Measurements from ENCODE around the gene HSP90AB1.

HSP90AB1 gene

DNA sequence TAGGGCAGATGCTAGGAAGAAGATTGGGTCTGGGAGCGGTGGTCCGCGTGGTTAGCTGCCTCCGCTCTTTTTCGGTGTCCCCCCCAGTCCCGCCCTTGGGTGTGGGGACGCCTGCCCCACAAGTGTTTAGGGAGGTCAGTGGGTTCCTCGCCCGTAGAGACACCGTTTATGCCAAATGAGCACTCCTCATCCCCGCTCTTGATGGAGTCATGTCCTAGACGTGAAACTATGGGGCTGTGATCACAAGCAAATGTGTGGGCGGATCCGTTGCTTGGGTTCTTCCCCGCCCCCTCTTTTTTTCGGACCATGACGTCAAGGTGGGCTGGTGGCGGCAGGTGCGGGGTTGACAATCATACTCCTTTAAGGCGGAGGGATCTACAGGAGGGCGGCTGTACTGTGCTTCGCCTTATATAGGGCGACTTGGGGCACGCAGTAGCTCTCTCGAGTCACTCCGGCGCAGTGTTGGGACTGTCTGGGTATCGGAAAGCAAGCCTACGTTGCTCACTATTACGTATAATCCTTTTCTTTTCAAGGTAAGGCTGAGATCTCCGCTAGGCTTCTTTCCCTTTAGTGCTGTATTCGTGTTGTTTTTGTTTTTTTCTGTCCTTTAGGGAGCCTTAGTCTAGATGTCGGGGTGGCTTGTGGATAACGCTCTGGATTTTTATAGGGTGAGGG, at the start of gene HSP90AB1:
TSS of gene HSP90AB1 (plus strand) at position 439 of the 675 bp plus-strand sequence. CDS start 1,529 bp downstream, outside the sequence.
- peak; percentile 90 for DNase-seq (ENCODE audit: low spot score)

DNA sequence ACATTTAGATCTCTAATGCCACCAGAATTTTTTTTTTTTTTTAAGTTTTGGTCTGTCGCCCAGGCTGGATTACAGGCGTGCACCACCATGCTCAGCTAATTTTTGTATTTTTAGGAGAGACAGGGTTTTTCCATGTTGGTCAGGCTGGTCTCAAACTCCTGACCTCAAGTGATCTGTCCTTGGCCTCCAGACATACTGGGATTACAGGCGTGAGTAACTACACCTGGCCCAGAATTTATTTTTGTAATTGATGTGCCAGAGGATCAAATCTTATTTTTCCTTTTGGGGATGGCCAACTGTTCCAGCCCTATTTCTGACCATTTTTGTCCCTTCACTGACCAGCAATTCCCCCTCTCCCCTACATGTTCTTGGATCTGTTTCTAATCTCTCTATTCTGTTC, 48.2 kb upstream of the HSP90AB1 start:
- DNase-seq (ENCODE audit: low spot score), result no peak

DNA sequence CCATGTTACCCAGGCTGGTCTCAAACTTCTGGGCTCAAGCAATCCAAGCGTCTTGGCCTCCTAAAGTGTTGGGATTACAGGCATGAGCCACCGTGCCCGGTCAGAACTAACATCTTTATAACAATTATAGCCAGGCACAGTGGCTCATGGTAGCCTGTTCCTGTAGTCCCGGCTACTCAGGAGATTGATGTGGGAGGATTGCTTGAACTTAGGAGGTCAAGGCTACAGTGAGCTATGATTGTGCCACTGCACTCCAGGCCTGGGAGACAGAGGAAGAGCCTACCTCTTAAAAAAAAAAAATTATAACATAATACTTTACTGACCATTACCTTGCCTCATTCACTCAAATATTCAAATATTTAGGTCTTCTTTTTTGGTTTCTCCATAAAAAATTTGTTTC, 47.0 kb upstream of the HSP90AB1 start:
- DNase-seq (ENCODE audit: low spot score), result no peak

DNA sequence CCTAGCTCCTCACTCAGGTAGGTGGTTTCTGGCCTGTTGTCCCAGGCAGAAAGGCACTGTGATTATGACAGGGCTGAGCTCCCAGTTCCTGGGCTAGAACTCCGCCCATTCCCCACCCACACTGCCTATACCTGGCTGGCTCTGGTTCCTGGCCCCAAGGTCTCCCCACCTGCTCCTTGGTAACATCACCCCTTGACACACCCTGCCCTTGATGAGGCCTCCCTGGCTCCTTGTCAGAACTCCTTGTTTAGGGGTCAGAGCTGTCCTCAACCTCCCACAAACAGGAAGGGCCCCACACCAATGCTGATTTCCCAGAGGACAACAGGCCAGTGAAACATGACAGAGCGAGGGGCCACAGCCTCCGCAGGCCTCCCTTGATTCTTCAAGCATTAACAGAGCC, 45.7 kb upstream of the HSP90AB1 start:
- DNase-seq (ENCODE audit: low spot score), result no peak

DNA sequence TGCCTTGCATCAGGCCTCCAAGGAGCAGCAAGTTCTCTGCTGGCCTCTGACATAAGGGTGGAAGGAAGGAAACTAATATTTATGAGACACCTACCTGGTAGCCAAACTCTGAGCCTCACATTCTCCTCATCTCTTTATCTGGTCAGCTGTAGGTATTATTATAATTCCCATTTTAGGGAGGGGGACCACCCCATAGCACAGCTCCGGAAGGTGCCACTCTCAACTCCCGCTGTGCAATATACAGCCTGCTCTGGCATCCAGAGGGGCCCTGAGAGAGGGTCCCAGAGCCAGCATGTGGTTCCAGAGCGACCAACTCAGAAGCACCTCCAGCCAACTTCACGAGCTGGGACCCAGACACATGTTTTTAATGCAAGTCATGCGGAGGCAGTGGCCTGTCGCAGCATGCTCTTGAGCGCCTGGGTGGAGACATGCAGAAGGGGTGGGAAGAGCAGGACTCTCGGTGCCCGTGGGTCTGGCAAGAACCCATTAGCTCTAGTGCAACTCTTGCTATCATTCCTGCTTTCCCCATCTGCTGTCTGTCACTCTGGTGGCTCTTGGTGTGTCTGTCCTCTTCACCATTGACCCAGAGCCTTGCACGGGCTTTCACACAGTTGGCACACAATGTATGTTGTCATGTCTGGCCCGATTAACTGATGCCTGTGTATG, 45.1 kb upstream of the HSP90AB1 start:
- DNase-seq (ENCODE audit: low spot score), result no peak

DNA sequence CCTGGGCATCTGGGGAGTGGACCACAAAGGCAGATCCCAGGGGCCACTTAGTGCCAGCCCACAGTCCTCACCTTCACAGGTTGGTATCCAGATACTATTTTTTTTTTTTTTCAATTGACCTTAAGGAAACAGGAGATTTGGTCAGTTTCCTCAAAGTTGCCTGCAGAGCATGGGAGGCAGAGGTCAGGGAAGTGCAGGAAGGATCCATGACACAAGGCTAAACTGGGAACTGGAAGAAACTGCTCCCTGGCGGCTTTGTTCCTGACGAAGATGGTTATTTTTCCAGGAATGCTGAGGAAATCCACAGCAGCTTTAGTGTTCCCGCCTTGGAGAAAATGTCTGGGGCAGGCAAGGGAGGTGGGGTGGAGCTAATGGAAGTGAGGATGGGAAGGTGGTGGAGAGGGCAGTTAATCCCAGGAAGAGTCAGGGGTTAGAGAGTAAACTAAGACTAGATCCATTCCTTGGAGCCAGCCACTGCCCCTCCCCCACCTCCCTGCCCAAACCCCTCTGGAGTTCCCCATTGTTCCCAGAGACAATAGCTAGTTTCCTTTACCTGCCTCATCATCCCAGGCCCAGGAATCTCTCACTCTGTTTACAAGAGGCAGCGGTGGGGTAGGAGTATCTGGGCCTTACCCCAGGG, 44.4 kb upstream of the HSP90AB1 start:
- no peak for DNase-seq (ENCODE audit: low spot score)

DNA sequence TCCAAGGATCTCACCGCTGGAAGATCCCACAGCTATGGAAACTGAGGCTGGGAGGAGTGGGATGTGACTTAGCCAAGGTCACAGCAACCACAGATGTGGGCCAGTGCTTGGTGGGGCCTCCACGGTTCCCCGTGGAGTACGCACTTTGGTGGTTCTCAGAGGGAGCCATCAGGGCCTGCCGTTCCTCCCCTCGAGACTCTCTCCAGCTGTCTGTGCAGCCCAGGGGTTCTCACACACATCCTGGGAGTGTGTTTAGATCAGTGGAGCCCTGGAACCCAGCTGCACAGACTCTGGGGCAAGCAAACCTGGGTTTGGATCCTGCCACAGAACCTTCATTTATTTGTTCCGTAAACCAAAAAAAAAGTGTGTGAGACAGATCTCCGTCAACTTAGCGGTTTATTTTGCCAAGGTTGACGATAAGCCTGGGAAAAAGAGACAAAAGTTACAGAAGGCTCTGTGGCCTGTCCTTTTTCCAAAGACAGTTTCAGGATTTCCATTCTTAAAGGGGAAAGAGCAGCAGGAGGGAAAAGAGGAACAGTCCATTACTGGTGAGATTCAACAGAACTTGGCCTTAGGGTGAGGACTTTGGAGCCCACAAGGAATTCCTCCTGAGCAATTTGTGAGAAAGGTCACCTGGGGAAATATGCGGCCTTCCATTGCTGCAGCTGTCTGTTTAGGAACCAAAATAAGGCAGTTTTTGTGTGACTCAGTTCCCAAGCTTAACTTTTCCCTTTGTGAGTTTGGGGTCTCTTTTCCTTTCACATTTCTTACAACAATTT, 43.7 kb upstream of the HSP90AB1 start:
- no peak for DNase-seq (ENCODE audit: low spot score)

DNA sequence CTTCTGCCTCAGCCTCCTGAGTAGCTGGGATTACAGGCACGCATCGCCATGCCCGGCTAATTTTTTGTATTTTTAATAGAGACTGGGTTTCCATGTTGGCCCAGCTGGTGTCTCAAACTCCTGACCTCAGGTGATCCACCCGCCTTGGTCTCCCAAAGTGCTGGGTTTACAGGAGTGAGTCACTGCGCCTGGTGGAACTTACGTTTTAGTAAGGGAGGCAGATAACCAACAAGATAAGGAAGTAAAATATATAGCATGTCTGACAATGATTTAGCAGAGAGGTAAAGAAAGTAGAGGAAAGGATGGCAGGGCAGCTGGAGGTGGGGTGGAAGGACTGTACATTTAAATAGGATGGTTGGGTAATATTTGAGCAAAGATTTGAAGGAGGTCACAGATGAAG, 42.9 kb upstream of the HSP90AB1 start:
- no peak for DNase-seq (ENCODE audit: low spot score)

DNA sequence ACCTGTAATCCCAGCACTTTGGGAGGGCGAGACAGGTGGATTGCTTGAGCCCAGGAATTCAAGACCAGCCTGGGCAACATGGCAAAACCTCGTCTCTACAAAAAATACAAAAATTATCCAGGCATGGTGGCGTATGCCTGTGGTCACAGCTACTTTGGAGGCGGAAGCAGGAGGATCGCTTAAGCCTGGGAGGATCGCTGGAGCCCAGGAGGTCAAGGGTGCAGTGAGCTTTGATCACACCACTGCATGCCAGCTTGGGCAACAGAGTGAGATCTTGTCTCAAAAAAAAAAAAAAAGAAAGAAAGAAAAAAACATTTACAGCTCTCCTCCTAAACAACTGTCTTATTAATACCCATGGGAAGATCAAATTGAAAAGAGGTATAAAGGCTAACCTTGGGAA, 38.9 kb upstream of the HSP90AB1 start:
- no peak for DNase-seq (ENCODE audit: low spot score)

DNA sequence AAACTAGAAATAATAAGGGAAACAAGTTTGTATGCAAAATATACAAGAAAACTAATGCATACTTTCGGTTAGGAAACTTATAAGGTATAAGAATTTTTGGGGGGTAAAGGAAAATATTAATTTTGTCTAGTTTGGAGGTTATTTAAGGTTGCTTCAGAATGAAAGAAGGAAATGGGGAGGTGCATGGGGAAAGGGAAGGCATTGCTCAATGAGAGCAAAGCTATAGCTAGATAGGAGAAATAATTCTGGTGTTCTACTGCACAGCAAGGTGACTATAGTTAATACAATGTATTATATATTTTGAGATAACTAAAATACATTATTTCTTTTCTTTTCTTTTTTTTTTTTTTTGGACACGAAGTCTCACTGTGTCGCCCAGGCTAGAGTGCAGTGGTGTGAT, 35.6 kb upstream of the HSP90AB1 start:
- no peak for DNase-seq (ENCODE audit: low spot score)

DNA sequence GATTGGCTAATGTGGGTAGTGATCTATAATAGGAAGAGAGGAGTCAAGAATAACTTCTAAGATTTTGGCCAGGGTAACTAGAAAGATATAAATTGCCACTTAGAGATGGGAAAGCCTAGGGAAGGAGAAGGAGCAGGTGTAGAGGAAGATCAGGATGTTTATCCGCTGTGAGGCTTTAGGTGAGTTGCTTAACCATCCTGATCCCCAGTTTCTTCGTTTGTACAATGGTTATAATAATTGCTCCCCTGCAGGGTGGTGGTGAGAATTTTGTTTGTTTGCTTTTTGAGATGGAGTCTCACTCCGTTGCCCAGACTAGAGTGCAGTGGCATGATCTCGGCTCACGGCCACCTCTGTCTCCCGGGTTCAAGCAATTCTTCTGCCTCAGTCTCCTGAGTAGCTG, 32.6 kb upstream of the HSP90AB1 start:
- DNase-seq (ENCODE audit: low spot score), result no peak

DNA sequence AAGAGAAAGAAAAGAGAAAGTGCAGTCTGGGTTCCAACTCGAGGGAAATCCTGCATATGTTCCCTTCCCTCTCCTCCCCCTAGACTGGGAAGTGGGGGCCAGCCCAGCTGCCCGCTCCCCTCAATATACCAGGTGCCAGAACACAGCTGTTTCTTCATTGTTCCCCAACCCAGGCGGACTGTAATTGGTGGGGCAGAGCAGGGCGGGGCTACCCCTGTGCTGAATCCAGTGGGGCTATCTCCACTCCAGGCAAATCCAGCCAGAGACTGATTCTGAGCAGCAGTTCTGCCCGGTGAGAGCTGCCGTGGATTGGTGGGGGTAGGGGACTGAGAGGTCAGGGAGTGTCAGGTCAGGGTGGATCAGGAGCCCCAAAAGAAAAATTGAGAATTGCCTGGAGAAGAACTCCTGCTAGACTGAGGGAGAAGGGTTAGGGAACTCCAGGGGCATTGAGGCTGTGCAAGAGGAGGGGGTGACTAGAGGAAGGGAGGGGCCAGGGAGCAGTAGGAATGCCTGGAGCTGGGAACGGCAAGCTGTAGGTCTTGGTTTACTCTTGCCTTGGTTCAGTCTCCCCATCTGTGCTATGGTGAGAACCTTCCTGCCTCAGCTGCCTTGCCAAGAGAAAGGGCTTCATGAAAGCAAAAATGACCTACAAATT, 30.1 kb upstream of the HSP90AB1 start, which contains the start of gene MYMX:
TSS of gene MYMX (plus strand) at position 250 of the 655 bp plus-strand sequence. CDS start 546 bp downstream, outside the sequence.
- DNase-seq (ENCODE audit: low spot score), result no peak

DNA sequence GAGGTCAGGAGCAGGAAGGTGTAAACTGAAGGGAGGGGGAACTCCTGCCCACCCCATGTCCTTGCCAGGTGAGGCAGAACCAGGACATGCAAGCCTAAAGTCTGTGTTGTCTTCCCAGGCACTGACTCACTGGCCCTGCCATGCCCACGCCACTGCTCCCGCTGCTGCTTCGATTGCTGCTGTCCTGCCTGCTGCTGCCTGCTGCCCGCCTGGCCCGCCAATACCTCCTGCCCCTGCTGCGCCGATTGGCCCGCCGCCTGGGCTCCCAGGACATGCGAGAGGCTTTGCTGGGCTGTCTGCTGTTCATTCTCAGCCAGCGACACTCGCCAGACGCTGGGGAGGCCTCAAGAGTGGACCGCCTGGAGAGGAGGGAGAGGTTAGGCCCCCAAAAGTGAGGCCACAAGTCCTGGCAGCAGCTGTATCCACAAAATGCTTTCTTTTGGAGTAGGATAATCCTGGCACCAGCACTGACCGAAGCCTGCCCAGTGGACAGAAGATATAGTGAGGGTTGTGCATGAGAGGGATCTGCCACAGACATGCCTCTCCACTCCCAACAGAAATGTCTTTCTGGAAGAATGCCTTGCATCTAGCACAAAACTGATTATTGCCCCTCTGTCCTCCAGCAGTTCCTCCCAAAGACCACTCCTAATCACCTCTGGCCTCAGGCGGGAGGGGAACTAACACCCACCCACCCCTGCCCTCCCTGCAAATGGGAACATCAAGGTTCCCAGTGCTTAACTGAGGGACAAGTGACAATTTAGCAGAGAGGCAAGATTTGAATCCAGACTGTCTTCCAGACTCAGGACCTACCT, 29.4 kb upstream of the HSP90AB1 start:
- no peak for DNase-seq (ENCODE audit: low spot score)

DNA sequence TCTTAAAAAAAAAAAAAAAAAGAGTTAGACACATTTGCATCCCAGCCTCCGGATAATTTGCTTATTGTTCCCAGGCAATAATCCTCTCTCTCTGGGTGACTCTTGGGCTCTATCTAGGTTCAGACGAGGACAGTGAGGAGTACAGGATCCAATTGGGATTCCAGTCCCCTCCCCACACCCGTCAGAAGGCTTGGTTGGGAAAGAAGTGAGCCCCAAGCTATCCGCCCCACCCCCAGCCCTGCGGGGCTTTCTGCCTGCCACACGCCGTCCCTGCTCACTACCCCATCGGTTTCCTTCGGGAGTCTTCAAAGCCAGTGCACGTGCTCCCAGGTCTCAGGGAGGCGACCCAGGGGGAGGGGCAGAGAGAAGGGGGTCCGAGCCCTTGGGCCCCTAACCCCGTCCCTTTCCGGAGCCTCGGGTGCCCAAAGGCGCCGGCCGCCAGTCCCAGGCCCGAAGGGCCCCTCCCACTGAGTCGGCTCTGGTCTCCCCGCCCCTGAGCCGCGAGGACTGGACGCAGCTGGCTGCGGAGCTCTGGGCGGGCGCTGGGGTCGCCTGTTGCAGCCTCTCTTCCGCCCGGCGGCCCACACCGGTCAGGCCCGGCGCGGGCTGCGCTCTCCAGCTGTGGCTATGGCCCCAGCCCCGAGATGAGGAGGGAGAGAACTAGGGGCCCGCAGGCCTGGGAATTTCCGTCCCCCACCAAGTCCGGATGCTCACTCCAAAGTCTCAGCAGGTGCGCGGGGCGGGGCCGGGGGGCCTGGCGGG, 27.7 kb upstream of the HSP90AB1 start:
- DNase-seq (ENCODE audit: low spot score), result peak; percentile 70

DNA sequence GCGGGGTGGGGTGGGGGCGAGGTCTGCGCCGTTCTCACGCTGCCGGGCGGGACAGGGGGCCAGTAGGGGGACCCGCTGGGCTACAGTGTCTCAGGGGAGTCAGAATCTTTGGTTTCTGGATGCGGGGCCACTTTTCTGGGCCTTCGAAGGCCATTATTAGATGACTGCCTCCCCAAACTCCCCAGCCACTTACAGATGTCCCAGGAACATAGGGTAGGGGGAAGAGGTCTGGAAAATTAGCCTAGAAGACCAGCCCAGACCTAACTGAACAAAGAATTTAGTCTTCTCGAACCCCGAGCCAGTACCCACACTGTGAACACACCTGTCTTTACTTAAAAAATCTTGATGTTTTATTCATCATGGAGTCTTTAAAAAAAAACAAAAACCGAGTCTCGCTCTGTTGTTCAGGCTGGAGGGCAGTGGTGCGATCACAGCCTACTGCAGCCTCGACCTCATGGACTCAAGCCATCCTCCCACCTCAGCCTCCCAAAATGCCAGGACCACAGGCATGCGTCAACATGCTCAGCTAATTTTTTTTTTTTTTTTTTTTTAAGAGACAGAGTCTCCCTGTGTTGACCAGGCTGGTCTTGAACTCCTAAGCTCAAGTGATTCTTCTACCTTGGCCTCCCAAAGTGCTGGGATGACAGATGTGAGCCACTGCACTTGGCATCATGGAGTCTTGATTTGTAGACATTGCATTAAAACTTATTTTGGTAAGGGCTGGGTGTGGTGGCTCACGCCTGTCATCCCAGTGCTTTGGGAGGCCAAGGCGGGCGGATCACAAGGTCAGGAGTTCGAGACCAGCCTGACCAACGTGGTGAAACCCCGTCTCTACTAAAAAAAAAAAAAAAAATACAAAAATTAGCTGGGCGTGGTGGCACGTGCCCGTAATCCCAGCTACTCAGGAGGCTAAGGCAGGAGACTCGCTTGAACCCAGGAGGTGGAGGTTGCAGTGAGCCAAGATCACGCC, 26.8 kb upstream of the HSP90AB1 start:
- DNase-seq (ENCODE audit: low spot score), result peak; percentile 37

DNA sequence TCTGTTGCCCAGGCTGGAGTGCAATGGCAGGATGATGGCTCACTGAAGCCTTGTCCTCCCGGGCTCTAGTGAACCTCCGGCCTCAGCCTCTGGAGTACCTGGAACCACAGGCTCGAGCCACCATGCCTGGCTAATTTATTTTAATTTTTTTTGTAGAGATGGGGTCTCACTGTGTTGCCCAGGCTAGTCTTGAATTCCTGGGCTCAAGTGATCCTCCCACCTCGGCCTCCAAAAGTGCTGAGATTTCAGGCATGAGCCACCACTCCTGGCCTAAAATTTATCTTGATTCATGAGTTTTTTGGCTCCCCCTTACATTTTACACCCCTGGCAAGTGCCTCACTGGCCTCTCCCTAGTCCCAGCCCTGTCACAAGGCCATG, 26.0 kb upstream of the HSP90AB1 start:
- DNase-seq (ENCODE audit: low spot score), result no peak

DNA sequence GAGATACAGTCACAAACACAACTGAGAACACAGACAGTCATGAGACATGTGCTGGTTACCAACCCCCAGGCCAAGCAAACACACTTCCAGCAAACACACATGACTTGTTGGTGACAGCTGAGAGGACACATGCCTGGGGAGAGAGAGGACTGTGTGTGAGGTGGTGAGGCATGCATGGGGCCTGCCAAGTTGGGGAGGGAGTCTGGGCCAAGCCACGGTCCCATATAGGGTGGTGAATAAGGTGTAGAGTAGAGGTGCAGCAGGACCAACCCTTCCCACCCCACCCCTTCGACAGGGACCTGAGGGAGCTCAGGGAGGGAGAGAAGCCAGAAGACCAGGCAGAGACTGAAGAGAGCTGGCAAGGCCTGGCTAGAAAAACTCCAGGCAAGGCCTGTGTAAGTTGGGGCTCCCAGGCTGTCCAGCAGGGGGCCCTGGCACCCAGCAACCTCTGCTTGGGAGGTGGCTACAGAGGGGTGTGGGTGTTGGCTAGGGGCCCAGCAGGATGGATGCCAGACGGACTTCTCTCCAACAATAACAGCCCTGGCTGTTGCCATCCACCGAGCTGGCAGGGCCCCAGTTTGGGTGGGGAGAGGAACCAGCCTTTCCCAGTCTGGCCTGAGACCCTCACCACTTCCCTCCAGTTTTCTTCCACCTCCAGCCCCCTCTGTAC, 25.5 kb upstream of the HSP90AB1 start:
- peak; percentile 75 for DNase-seq (ENCODE audit: low spot score)

DNA sequence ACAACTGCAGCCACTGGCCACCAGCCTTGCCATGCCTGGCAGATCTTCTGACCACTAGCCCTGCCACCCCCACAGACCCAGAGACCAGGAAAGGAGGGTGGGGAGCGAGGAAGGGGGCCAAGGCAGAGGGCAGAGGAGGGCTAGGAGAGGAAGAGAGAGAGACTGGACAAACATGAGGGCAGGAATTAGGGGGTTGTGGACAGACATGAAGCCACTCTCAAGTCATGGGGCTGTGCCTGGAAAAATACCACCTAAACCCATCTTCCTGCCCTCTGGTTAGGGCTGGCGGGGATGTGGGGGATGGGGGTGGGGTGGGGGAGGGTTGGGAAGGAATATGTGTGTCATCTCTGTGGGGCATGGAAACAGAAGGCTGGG, 25.0 kb upstream of the HSP90AB1 start:
- DNase-seq (ENCODE audit: low spot score), result no peak
